Measurements from ENCODE around the gene CCDC141. TPM values are rescaled to one million over a fixed set of nuclear protein-coding genes. Genes with fewer than 3 reads are reported as not detected.

The CCDC141 gene
- total RNA-seq, 1 experiment from 2014 or later = 0.30 TPM

DNA sequence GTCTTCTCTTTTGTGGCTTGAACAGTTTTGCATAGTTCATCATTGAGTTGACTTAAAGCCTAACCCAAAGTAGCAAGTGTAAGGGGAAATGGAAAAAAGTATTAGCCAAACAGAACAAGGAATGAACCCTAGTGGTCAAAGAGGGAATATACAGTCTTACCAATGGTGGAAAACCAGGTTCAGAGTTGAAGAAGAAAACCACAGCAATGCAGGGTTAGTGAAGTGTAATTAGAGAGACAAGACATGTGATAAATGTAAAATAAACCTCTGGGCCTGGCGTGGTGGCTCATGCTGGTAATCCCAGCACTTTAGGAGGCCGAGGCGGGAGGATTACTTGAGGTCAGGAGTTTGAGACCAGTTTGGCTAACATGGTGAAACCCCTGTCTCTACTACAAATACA is 245.1 kb downstream of the CCDC141 start:
- Histone ChIP-seq H3K4me1 (ENCODE audit: control insufficient read depth in 1 of 2, insufficient read depth in 2 of 2, low read length in 2 of 2) (no peaks in the 10 kb centered on the region), H3K36me3 (ENCODE audit: control insufficient read depth in 1 of 2, insufficient read depth in 2 of 2, low read length in 2 of 2) (no peaks in the 10 kb centered on the region), H3K27ac (ENCODE audit: low read depth, low read length) (no peak overlapping the region), H3K9me3 (ENCODE audit: control insufficient read depth in 1 of 2, insufficient read depth in 1 of 2, low read depth in 1 of 2, low read length in 2 of 2) (no peaks in the 10 kb centered on the region), H3K9me2 (ENCODE audit: insufficient read depth) (no peaks in the 10 kb centered on the region), H3K27me3 (ENCODE audit: insufficient read depth, low read length) (no peaks in the 10 kb centered on the region), H4K20me1 (ENCODE audit: insufficient read depth) (no peaks in the 10 kb centered on the region), H3K4me2 (ENCODE audit: low read length) (no peak overlapping the region), H3K4me3 (replicated peaks in 1 of 2; ENCODE audit: low read depth in 1 of 2, low read length in 2 of 2) (no peak overlapping the region), H3K9ac (ENCODE audit: low read length) (no peak overlapping the region), H2AFZ (ENCODE audit: low read depth, low read length, poor library complexity, severe bottlenecking) (peak overlapping the region; percentile 84), H3K79me2 (ENCODE audit: insufficient read depth, low read length) (no peaks in the 10 kb centered on the region)
- RAD21 ChIA-PET (ENCODE audit: low non-redundant PET in 1 of 2, low total read pairs in 2 of 2, uncharacterized antibody in 2 of 2, unreplicated experiment in 2 of 2) = no interaction called here
- no TSS peak for BruUV-seq (replicated peaks)
- intact Hi-C loops (cut with micrococcal nuclease) = no loop called here
- POLR2A ChIA-PET = no interaction called here
- CTCF ChIA-PET = interaction anchor here (1.1 kb wide), 1 partner anchor 8 kb away, joined by 5 read pairs; no protein-coding TSS in a partner anchor
- peak; percentile 89 for ATAC-seq
- DNase-seq (ENCODE audit: low read depth, low spot score) = peak; percentile 39
- TF ChIP-seq CEBPB (IDR thresholded peaks at IDR 0.05; ENCODE audit: low read depth) (no peak), CBX3 (IDR thresholded peaks at IDR 0.05; ENCODE audit: low read depth) (peak; percentile 64), RAD21 (IDR thresholded peaks at IDR 0.05; ENCODE audit: low read depth) (0 out of 2 replicates have a peak, but pooled peaks have one; percentile 22), POLR2AphosphoS5 (IDR thresholded peaks at IDR 0.05; ENCODE audit: low read depth, low read length) (no peak)
- TF ChIP-seq, protein P1, sequence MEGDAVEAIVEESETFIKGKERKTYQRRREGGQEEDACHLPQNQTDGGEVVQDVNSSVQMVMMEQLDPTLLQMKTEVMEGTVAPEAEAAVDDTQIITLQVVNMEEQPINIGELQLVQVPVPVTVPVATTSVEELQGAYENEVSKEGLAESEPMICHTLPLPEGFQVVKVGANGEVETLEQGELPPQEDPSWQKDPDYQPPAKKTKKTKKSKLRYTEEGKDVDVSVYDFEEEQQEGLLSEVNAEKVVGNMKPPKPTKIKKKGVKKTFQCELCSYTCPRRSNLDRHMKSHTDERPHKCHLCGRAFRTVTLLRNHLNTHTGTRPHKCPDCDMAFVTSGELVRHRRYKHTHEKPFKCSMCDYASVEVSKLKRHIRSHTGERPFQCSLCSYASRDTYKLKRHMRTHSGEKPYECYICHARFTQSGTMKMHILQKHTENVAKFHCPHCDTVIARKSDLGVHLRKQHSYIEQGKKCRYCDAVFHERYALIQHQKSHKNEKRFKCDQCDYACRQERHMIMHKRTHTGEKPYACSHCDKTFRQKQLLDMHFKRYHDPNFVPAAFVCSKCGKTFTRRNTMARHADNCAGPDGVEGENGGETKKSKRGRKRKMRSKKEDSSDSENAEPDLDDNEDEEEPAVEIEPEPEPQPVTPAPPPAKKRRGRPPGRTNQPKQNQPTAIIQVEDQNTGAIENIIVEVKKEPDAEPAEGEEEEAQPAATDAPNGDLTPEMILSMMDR (IDR thresholded peaks at IDR 0.05 in 2 of 3, conservative IDR thresholded peaks at IDR 0.05 in 1 of 3; ENCODE audit: borderline replicate concordance in 1 of 3, insufficient read depth in 1 of 3, low read depth in 2 of 3, low read length in 2 of 3) = peak; percentile 30 to 79 (median 73); a peak in 5 of 6 replicates

DNA sequence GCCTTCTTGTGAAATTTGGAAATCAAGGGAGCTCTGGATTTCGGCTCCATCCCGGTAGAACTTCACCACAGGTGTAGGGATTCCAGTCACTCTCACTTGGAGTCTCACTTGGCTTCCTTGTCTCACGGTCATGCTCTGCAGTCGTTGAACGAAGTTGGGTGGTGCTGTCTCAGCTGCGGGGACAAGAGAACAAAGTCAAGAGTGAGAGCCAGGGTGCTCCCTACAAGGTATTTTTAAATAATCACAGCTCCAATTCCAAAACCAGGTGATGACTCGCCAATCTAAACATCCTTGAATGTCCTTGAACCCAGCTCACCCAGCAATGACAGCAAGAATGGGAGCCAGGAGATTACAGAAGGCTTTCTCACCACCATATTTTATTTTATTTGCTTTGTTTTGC is 249.4 kb downstream of the CCDC141 start:
- Histone ChIP-seq H3K4me3 (replicated peaks in 1 of 2; ENCODE audit: low read depth in 1 of 2, low read length in 2 of 2) (no peak overlapping the region), H3K9me3 (ENCODE audit: control insufficient read depth in 1 of 2, insufficient read depth in 1 of 2, low read depth in 1 of 2, low read length in 2 of 2) (no peaks in the 10 kb centered on the region), H4K20me1 (ENCODE audit: insufficient read depth) (no peaks in the 10 kb centered on the region), H3K9ac (ENCODE audit: low read length) (no peak overlapping the region), H3K9me2 (ENCODE audit: insufficient read depth) (no peaks in the 10 kb centered on the region), H3K27me3 (ENCODE audit: insufficient read depth, low read length) (no peaks in the 10 kb centered on the region), H2AFZ (ENCODE audit: low read depth, low read length, poor library complexity, severe bottlenecking) (no peak overlapping the region), H3K79me2 (ENCODE audit: insufficient read depth, low read length) (no peaks in the 10 kb centered on the region), H3K4me1 (ENCODE audit: control insufficient read depth in 1 of 2, insufficient read depth in 2 of 2, low read length in 2 of 2) (no peaks in the 10 kb centered on the region), H3K27ac (ENCODE audit: low read depth, low read length) (no peak overlapping the region), H3K4me2 (ENCODE audit: low read length) (no peak overlapping the region), H3K36me3 (ENCODE audit: control insufficient read depth in 1 of 2, insufficient read depth in 2 of 2, low read length in 2 of 2) (no peaks in the 10 kb centered on the region)
- no peak for TF ChIP-seq RAD21 (IDR thresholded peaks at IDR 0.05; ENCODE audit: low read depth)
- ChIA-PET POLR2A (no interaction called here), RAD21 (ENCODE audit: low non-redundant PET in 1 of 2, low total read pairs in 2 of 2, uncharacterized antibody in 2 of 2, unreplicated experiment in 2 of 2) (no interaction called here), CTCF (interaction anchor here (0.9 to 1.5 kb wide), 3 partner anchors 11 to 329 kb away, joined by 3 to 5 read pairs (median 4); no protein-coding TSS in a partner anchor)
- BruUV-seq (replicated peaks) = no TSS peak
- DNase-seq (ENCODE audit: low read depth, low spot score) = no peak
- intact Hi-C loops (cut with micrococcal nuclease) = no loop called here
- no peak for ATAC-seq

Measured in HCT116 (cell line).